H1 (cell line): ENCODE results near the gene SNX2. TPM values are rescaled to one million over a fixed set of nuclear protein-coding genes. Genes with fewer than 3 reads are reported as not detected.

Experiments
- RBBP5 ChIP-seq: IDR thresholded peaks from 2 replicates; pipeline ENCODE4 v1.7.1; 2012; ENCODE audit warnings: low read depth, mild to moderate bottlenecking, inconsistent platforms, low read length, moderate library complexity, borderline replicate concordance
- SP1 ChIP-seq: IDR thresholded peaks from 2 replicates; pipeline ENCODE4 v1.6.1; 2011; ENCODE audit warnings: low read depth, low read length
- polyA plus RNA-seq, 7 experiments: library from polyadenylated mRNA; depleted of rRNA in 3 of 7; stranded (reverse) in 5 of 7; unstranded in 2 of 7; fragments of >200 nt in 5 of 7; fragments of 200-250 nt in 2 of 7; gene quantifications; 1 replicate in 5 of 7; 2 replicates in 1 of 7; 4 replicates in 1 of 7; pipeline versions ENCODE4 v1.2.1 to v1.2.3, GENCODE V29; 2011 to 2013; ENCODE audit warnings: missing spikeins in 2 of 7, mixed read lengths in 2 of 7
- total RNA-seq: library from RNA; stranded (reverse); fragmentation: NEBNext Ultra II Directional; extraction: Animal tissue kit (Norgen Biotek cat#: 25700); gene quantifications from 2 replicates; pipeline ENCODE4 v1.2.1, GENCODE V29; 2021
- TF ChIP-seq, protein P1 (sequence below): IDR thresholded peaks from 2 replicates; pipeline ENCODE4 v1.6.1; 2012; ENCODE audit warnings: inconsistent platforms
- TF ChIP-seq, protein P2 (sequence below): IDR thresholded peaks from 2 replicates; pipeline ENCODE4 v1.6.1; 2011; ENCODE audit warnings: low read depth, mild to moderate bottlenecking, low read length; ENCODE audit not compliant: insufficient read depth

Gene SNX2
- total and polyA plus RNA-seq, 2 of the 8 experiments (the other 6 are each of a cell fraction or from before 2014, with no cell fraction given) = 51.0 to 61.2 TPM

DNA sequence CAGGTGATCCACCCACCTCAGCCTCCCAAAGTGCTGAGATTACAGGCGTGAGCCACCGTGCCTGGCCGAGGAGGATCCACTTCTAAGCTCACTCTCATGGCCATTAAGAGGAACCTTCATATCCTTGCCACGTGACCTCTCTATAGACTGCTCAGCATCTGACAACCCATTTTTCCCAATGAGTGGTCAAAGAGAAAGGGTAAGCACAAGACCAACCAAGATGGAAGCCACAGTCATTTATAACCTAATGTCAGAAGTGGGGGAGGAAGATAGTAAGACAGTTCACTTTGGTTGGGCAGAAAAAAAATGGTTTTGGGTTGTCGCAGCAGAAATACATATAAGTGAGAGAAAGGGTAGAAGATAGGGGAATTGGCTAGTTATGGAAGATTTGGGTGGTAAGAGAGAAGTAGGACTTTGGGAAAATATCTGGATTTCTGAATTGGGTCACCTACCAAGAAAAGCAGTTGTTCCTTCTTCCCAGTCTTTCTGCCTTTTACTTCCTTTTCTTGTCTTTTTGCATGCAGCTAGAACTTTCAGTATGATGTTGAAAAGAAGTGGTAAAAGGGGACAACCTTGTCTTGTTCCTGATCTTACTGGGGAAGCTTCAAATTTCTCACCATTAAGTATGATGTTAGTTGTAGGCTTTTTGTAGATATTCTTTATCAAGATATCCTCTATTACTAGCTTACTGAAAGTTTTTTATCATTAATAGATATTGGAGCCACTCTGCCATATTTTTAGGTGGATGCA lies 15.6 kb downstream of the SNX2 start (continued):
- TF ChIP-seq, protein P1, sequence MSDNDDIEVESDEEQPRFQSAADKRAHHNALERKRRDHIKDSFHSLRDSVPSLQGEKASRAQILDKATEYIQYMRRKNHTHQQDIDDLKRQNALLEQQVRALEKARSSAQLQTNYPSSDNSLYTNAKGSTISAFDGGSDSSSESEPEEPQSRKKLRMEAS = no peak
- TF ChIP-seq RBBP5 (no peak), SP1 (no peak)
- TF ChIP-seq, protein P2, sequence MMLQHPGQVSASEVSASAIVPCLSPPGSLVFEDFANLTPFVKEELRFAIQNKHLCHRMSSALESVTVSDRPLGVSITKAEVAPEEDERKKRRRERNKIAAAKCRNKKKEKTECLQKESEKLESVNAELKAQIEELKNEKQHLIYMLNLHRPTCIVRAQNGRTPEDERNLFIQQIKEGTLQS = no peak
- TF ChIP-seq, all 59 proteins: peak for 0
